Stimulated activated CD4-positive, alpha-beta T cell treated with anti-CD3 and anti-CD28 coated beads, TNF-alpha, amount 100 ng/mL, for 4 hours (primary cell): ENCODE results near the gene CEACAM1.
A peak's percentile ranks its signal among the peaks of the same experiment; 100 is the strongest.
"Not testable (repeated sequence)": the region's sequence is repeated elsewhere in the genome, so short reads cannot be mapped to it uniquely, and the experiment has no call there.

Experiments used
- DNase-seq, 3 experiments: peaks; one replicate each; pipeline ENCODE4 v3.0.0-alpha.2; 2020; ENCODE audit warnings: low read depth in 3 of 3

Gene CEACAM1

GRCh38 chr19:42548552-42548951 lies 20.3 kb upstream of the CEACAM1 start:
- DNase-seq: no peak

- DNase-seq: no peak
Observed at GRCh38 chr19:42547929-42548328, 19.6 kb upstream of the CEACAM1 start.

GRCh38 chr19:42546831-42547500 lies 18.7 kb upstream of the CEACAM1 start:
- no peak for DNase-seq

- no peak for DNase-seq
Observed at GRCh38 chr19:42544146-42544545, 15.9 kb upstream of the CEACAM1 start.

GRCh38 chr19:42542791-42543190 lies 14.5 kb upstream of the CEACAM1 start:
- no peak for DNase-seq

- no peak for DNase-seq
Observed at GRCh38 chr19:42540071-42540553, 11.8 kb upstream of the CEACAM1 start.

- no peak for DNase-seq
Observed at GRCh38 chr19:42538841-42539709, 10.8 kb upstream of the CEACAM1 start.

- DNase-seq: not testable (repeated sequence)
Observed at GRCh38 chr19:42535276-42535675, 7.0 kb upstream of the CEACAM1 start.

- DNase-seq: no peak
Observed at GRCh38 chr19:42534391-42534790, 6.1 kb upstream of the CEACAM1 start.

- no peak for DNase-seq
Observed at GRCh38 chr19:42532891-42533290, 4.6 kb upstream of the CEACAM1 start.

GRCh38 chr19:42531313-42531712 lies 3.0 kb upstream of the CEACAM1 start:
- no peak for DNase-seq

- peak; percentile 43 to 47 (median 46) for DNase-seq
Observed at GRCh38 chr19:42529248-42529764, 1.0 kb upstream of the CEACAM1 start.

GRCh38 chr19:42524943-42525342 lies 3.3 kb downstream of the CEACAM1 start:
- DNase-seq: no peak

- no peak for DNase-seq
Observed at GRCh38 chr19:42524250-42524649, 4.0 kb downstream of the CEACAM1 start.

- DNase-seq: not testable (repeated sequence)
Observed at GRCh38 chr19:42522262-42522661, 6.0 kb downstream of the CEACAM1 start.

GRCh38 chr19:42521346-42522030 lies 6.8 kb downstream of the CEACAM1 start:
- no peak for DNase-seq

- DNase-seq: no peak
Observed at GRCh38 chr19:42519108-42519507, 9.2 kb downstream of the CEACAM1 start.

GRCh38 chr19:42516771-42517170 lies 11.5 kb downstream of the CEACAM1 start:
- DNase-seq: no peak

GRCh38 chr19:42515241-42515832 lies 12.9 kb downstream of the CEACAM1 start:
- no peak for DNase-seq

- DNase-seq: no peak
Observed at GRCh38 chr19:42514449-42514848, 13.8 kb downstream of the CEACAM1 start.

- DNase-seq: no peak
Observed at GRCh38 chr19:42512743-42513304, 15.5 kb downstream of the CEACAM1 start.
